NCI-H1417 treated with DMSO at 0.1 percent for 48 hours (cell line): ENCODE results near the gene MIA.
A peak's percentile ranks its signal among the peaks of the same experiment; 100 is the strongest.
"Not testable (repeated sequence)": the region's sequence is repeated elsewhere in the genome, so short reads cannot be mapped to it uniquely, and the experiment has no call there.

ENCODE experiments used
- DNase-seq: peaks from one replicate; lab custom pipeline; 2025; lab: John Stamatoyannopoulos, UW

The MIA gene

GRCh38 chr19:40750874-40751537 is 24.3 kb upstream of the MIA start, which contains the start of gene SNRPA:
TSS of gene SNRPA (plus strand) at chr19:40751203. CDS start at chr19:40751409, 206 bp downstream.
- DNase-seq = peak; percentile 95

GRCh38 chr19:40752257-40752781 is 23.0 kb upstream of the MIA start:
- DNase-seq = no peak

GRCh38 chr19:40754611-40755247 is 20.6 kb upstream of the MIA start:
- DNase-seq = no peak

GRCh38 chr19:40755248-40755624 is 20.1 kb upstream of the MIA start:
- no peak for DNase-seq

- no peak for DNase-seq
These were observed 19.5 kb upstream of the MIA start for GRCh38 chr19:40755791-40756190.

GRCh38 chr19:40756502-40757110 is 18.7 kb upstream of the MIA start:
- no peak for DNase-seq

- no peak for DNase-seq
These were observed 16.8 kb upstream of the MIA start for GRCh38 chr19:40758491-40758890.

- DNase-seq = no peak
These were observed 16.0 kb upstream of the MIA start for GRCh38 chr19:40759352-40759751.

- DNase-seq = no peak
These were observed 12.4 kb upstream of the MIA start for GRCh38 chr19:40762754-40763470.

- no peak for DNase-seq
These were observed 11.8 kb upstream of the MIA start for GRCh38 chr19:40763526-40763925.

- DNase-seq = no peak
These were observed 11.4 kb upstream of the MIA start for GRCh38 chr19:40763963-40764362.

- not testable (repeated sequence) for DNase-seq
These were observed 8.9 kb upstream of the MIA start for GRCh38 chr19:40766385-40766784.

GRCh38 chr19:40768869-40769268 is 6.5 kb upstream of the MIA start:
- no peak for DNase-seq

GRCh38 chr19:40771101-40771862 is 4.0 kb upstream of the MIA start:
- not testable (repeated sequence) for DNase-seq

- DNase-seq = no peak
These were observed 306 bp downstream of the MIA start for GRCh38 chr19:40775632-40776022.

GRCh38 chr19:40776364-40776763 is 1.0 kb downstream of the MIA start:
- no peak for DNase-seq

- peak; percentile 48 for DNase-seq
These were observed 1.8 kb downstream of the MIA start for GRCh38 chr19:40776932-40777644.

- DNase-seq = no peak
These were observed 2.3 kb downstream of the MIA start for GRCh38 chr19:40777645-40777936.

GRCh38 chr19:40777937-40778705 is 2.8 kb downstream of the MIA start, which contains the start of gene RAB4B:
TSS of gene RAB4B (plus strand) at chr19:40778247. CDS start at chr19:40778376, 129 bp downstream.
- DNase-seq = peak; percentile 93

GRCh38 chr19:40778706-40779284 is 3.5 kb downstream of the MIA start:
- DNase-seq = no peak
